Neural cell (in vitro differentiated cells): ENCODE data around the gene ERMN. TPM values are rescaled to one million over a fixed set of nuclear protein-coding genes. Genes with fewer than 3 reads are reported as not detected.

Source experiments
- H2AFZ ChIP-seq: fragments of 200-600, 300-800 bp; sonication (generic), shearing (Covaris generic); 2 replicates; pipeline ENCODE4 v1.6.0; 2014; ENCODE audit warnings: low read depth, mild to moderate bottlenecking, antibody characterized with exemption, low read length, moderate library complexity
- H3F3A ChIP-seq: fragments of 200-600 bp; shearing (Covaris generic); 2 replicates; pipeline ENCODE4 v1.6.1; 2016; ENCODE audit warnings: mild to moderate bottlenecking, moderate library complexity, mixed read lengths, antibody characterized with exemption, low read length; ENCODE audit not compliant: insufficient read depth, poor library complexity, severe bottlenecking
- H3K27ac ChIP-seq: fragments of 200-600, 300-800 bp; sonication (generic), shearing (Covaris generic); 2 replicates; pipeline ENCODE4 v1.5.1; 2014; ENCODE audit warnings: mild to moderate bottlenecking, low read length, moderate library complexity
- H3K27me3 ChIP-seq: fragments of 300-800, 200-600 bp; sonication (generic), shearing (Covaris generic); 2 replicates; pipeline ENCODE4 v1.6.0; 2014; ENCODE audit warnings: mild to moderate bottlenecking, low read depth, low read length, moderate library complexity; ENCODE audit not compliant: insufficient read depth
- H3K36me3 ChIP-seq: fragments of 300-800, 200-600 bp; sonication (generic), shearing (Covaris generic); 2 replicates; pipeline ENCODE4 v1.5.1; 2014; ENCODE audit warnings: mild to moderate bottlenecking, antibody characterized with exemption, low read length, moderate library complexity; ENCODE audit not compliant: insufficient read depth
- H3K4me2 ChIP-seq: fragments of 300-800, 200-600 bp; sonication (generic), shearing (Covaris generic); 2 replicates; pipeline ENCODE4 v1.6.0; 2014; ENCODE audit warnings: mild to moderate bottlenecking, low read length
- H3K4me3 ChIP-seq: fragments of 300-800, 200-600 bp; sonication (generic), shearing (Covaris generic); 2 replicates; pipeline ENCODE4 v1.5.1; 2014; ENCODE audit warnings: mild to moderate bottlenecking, low read length, moderate library complexity
- H3K79me2 ChIP-seq: fragments of 200-600 bp; shearing (Covaris generic); replicated peaks from 2 replicates; pipeline ENCODE4 v1.6.0; 2014; ENCODE audit warnings: mild to moderate bottlenecking, low read length, moderate library complexity; ENCODE audit not compliant: insufficient read depth
- H3K9ac ChIP-seq: fragments of 300-800, 200-600 bp; sonication (generic), shearing (Covaris generic); 2 replicates; pipeline ENCODE4 v1.6.1; 2016; ENCODE audit warnings: mild to moderate bottlenecking, low read length, mixed read lengths
- H3K9me2 ChIP-seq: fragments of 200-600 bp; shearing (Covaris generic); 2 replicates; pipeline ENCODE4 v1.6.1; 2016; ENCODE audit warnings: mild to moderate bottlenecking, low read length, mixed read lengths; ENCODE audit not compliant: insufficient read depth
- H3K9me3 ChIP-seq: fragments of 200-600, 300-800 bp; sonication (generic), shearing (Covaris generic); 2 replicates; pipeline ENCODE4 v1.6.1; 2016; ENCODE audit warnings: mild to moderate bottlenecking, mixed run types, low read length, moderate library complexity, mixed read lengths
- H4K20me1 ChIP-seq: fragments of 200-600 bp; shearing (Covaris generic); 2 replicates; pipeline ENCODE4 v1.6.1; 2016; ENCODE audit warnings: mild to moderate bottlenecking, mixed run types; ENCODE audit not compliant: insufficient read depth
- EP300 ChIP-seq: fragments of 450-650 bp; conservative IDR thresholded peaks from 2 replicates; pipeline ENCODE4 v1.6.1; 2014; ENCODE audit warnings: antibody characterized with exemption, mild to moderate bottlenecking, moderate library complexity; ENCODE audit not compliant: poor library complexity, severe bottlenecking
- EZH2 ChIP-seq: fragments of 200-600, 300-800 bp; shearing (Covaris generic), sonication (generic); IDR thresholded peaks from 2 replicates; pipeline ENCODE4 v1.6.1; 2014; ENCODE audit warnings: antibody characterized with exemption, low read length, borderline replicate concordance, mild to moderate bottlenecking; ENCODE audit not compliant: insufficient read depth, poor library complexity, severe bottlenecking
- MXI1 ChIP-seq: fragments of 450-650 bp; conservative IDR thresholded peaks from 2 replicates; pipeline ENCODE4 v1.6.1; 2014; ENCODE audit warnings: antibody characterized with exemption, mild to moderate bottlenecking; ENCODE audit not compliant: poor library complexity, severe bottlenecking
- POLR2AphosphoS5 ChIP-seq: IDR thresholded peaks from 2 replicates; pipeline ENCODE4 v1.6.1; 2012
- RAD21 ChIP-seq: fragments of 450-650 bp; conservative IDR thresholded peaks from 2 replicates; pipeline ENCODE4 v1.6.1; 2014; ENCODE audit warnings: antibody characterized with exemption, mild to moderate bottlenecking, moderate library complexity
- SMC3 ChIP-seq: fragments of 450-650 bp; conservative IDR thresholded peaks from 2 replicates; pipeline ENCODE4 v1.6.1; 2014; ENCODE audit warnings: antibody characterized with exemption, mild to moderate bottlenecking, moderate library complexity; ENCODE audit not compliant: poor library complexity
- TAF1 ChIP-seq: IDR thresholded peaks from 2 replicates; pipeline ENCODE4 v1.6.1; 2012; ENCODE audit warnings: low read depth
- polyA plus RNA-seq: library from polyadenylated mRNA; depleted of rRNA; stranded (reverse); fragments of >200 nt; gene quantifications from 2 replicates; pipeline ENCODE4 v1.2.3, GENCODE V29; 2014
- TF ChIP-seq, protein P1 (sequence below): fragments of 450-650 bp; IDR thresholded peaks from 2 replicates; pipeline ENCODE4 v1.5.1; 2014; ENCODE audit warnings: antibody characterized with exemption, mild to moderate bottlenecking, moderate library complexity; ENCODE audit not compliant: poor library complexity, severe bottlenecking
- TF ChIP-seq, protein P2 (sequence below): IDR thresholded peaks from 2 replicates; pipeline ENCODE4 v1.6.1; 2012; ENCODE audit warnings: borderline replicate concordance

The ERMN gene
- polyA plus RNA-seq, 1 donor from 2014 or later, result not detected

DNA sequence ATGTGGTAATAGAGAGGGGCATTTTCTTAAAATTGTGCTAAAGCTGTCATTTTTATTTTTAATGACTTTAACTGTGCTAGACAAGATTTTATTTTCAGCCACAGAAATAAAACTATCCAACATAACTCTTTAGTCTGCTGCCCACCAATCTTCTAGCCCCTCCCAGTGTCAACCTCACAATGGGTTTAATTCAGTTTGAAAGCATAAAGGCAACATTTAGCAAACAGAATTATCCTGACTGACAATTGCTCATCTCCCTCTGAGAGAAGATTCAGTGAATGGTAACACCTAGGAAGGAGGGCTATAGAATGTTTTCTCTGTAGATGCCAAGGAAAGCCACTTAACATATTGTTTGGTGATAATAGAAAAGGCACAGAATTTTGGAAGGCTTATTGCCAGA, 5.2 kb downstream of the ERMN start:
- Histone ChIP-seq H3K27me3 (no peaks in the 10 kb centered on the region), H2AFZ (no peak overlapping the region), H4K20me1 (no peaks in the 10 kb centered on the region), H3F3A (no peaks in the 10 kb centered on the region), H3K9ac (no peak overlapping the region), H3K9me3 (no peaks in the 10 kb centered on the region), H3K79me2 (no peaks in the 10 kb centered on the region), H3K9me2 (no peaks in the 10 kb centered on the region), H3K4me2 (no peak overlapping the region), H3K4me3 (no peak overlapping the region), H3K36me3 (no peaks in the 10 kb centered on the region), H3K27ac (no peak overlapping the region)
- TF ChIP-seq EP300, result no peak
- no peak for TF ChIP-seq POLR2AphosphoS5
- TF ChIP-seq, protein P1, sequence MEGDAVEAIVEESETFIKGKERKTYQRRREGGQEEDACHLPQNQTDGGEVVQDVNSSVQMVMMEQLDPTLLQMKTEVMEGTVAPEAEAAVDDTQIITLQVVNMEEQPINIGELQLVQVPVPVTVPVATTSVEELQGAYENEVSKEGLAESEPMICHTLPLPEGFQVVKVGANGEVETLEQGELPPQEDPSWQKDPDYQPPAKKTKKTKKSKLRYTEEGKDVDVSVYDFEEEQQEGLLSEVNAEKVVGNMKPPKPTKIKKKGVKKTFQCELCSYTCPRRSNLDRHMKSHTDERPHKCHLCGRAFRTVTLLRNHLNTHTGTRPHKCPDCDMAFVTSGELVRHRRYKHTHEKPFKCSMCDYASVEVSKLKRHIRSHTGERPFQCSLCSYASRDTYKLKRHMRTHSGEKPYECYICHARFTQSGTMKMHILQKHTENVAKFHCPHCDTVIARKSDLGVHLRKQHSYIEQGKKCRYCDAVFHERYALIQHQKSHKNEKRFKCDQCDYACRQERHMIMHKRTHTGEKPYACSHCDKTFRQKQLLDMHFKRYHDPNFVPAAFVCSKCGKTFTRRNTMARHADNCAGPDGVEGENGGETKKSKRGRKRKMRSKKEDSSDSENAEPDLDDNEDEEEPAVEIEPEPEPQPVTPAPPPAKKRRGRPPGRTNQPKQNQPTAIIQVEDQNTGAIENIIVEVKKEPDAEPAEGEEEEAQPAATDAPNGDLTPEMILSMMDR, result no peak
- TF ChIP-seq TAF1, result no peak
- no peak for TF ChIP-seq MXI1
- TF ChIP-seq, protein P2, sequence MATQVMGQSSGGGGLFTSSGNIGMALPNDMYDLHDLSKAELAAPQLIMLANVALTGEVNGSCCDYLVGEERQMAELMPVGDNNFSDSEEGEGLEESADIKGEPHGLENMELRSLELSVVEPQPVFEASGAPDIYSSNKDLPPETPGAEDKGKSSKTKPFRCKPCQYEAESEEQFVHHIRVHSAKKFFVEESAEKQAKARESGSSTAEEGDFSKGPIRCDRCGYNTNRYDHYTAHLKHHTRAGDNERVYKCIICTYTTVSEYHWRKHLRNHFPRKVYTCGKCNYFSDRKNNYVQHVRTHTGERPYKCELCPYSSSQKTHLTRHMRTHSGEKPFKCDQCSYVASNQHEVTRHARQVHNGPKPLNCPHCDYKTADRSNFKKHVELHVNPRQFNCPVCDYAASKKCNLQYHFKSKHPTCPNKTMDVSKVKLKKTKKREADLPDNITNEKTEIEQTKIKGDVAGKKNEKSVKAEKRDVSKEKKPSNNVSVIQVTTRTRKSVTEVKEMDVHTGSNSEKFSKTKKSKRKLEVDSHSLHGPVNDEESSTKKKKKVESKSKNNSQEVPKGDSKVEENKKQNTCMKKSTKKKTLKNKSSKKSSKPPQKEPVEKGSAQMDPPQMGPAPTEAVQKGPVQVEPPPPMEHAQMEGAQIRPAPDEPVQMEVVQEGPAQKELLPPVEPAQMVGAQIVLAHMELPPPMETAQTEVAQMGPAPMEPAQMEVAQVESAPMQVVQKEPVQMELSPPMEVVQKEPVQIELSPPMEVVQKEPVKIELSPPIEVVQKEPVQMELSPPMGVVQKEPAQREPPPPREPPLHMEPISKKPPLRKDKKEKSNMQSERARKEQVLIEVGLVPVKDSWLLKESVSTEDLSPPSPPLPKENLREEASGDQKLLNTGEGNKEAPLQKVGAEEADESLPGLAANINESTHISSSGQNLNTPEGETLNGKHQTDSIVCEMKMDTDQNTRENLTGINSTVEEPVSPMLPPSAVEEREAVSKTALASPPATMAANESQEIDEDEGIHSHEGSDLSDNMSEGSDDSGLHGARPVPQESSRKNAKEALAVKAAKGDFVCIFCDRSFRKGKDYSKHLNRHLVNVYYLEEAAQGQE, result no peak
- no peak for TF ChIP-seq RAD21
- no peak for TF ChIP-seq SMC3
- no peak for TF ChIP-seq EZH2

DNA sequence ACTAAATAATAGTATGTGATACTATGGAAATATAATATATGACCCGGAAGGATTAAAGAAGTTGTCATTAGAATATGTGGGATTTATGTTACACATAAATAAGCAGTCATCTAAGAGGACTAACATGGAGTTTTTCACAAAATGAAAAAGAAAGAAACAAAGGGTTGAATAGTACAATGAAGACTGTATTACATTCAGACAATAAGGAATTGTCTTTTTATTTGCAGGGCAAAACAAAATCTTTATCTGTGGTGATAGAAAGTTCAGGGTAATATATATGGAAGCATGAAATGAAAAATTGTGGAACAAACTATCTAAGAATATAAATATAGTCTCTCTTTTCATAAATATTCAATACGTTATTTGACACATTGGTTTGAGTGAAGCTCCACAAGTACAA, 5.8 kb downstream of the ERMN start:
- H3K4me2 ChIP-seq, result no peak overlapping the region

More for the DNA sequence above, 5.8 kb downstream of the ERMN start:
- no peaks in the 10 kb centered on the region for H3K36me3 ChIP-seq
- H2AFZ ChIP-seq, result no peak overlapping the region
- no peak overlapping the region for H3K27ac ChIP-seq
- H3K4me3 ChIP-seq, result no peak overlapping the region
- no peaks in the 10 kb centered on the region for H4K20me1 ChIP-seq
- TF ChIP-seq RAD21 (no peak), TAF1 (no peak), POLR2AphosphoS5 (no peak)
- TF ChIP-seq, protein P2, result no peak
- H3K27me3 ChIP-seq, result no peaks in the 10 kb centered on the region
- H3K79me2 ChIP-seq, result no peaks in the 10 kb centered on the region
- H3K9ac ChIP-seq, result no peak overlapping the region
- no peaks in the 10 kb centered on the region for H3K9me2 ChIP-seq
- no peaks in the 10 kb centered on the region for H3F3A ChIP-seq
- no peaks in the 10 kb centered on the region for H3K9me3 ChIP-seq
